Measurements from ENCODE around the gene CNBD2. TPM values are rescaled to one million over a fixed set of nuclear protein-coding genes. Genes with fewer than 3 reads are reported as not detected.

CNBD2 gene
- total RNA-seq, result 2.0 and 3.1 TPM in 2 replicates

DNA sequence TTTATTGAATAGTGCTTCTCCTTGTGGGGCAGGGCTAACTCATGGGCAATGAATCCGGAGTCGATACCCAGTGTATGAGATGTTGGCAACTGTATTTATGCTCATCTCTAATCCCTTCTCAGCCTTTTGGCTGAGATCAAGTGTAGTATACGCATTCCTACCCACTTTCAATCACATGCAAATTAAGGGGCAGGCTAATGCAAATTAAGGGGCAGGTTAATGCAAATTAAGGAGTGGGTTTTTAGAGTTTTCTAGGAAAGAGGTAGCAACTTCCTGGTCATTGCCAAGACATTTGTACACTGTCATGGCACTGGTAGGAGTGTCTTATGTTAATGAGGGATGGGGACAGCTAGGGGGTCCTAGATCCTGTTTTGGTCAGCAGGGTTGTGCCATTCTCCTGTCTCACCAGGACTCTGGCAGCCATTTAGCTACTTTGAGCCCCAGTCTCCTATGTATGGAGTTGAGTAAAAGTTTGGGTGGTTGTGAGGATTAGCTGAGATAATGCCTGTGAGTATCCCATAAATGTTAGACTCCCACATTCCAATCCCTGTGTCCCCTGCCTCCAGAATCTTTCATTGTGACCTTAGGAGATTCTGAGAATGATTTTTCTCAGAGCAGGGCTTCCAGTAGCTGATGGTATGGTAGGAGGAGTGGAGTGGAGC is at the start of gene CNBD2:
Gene CNBD2 (plus strand): TSS at position 612 of the 662 bp plus-strand sequence. CDS start 173 bp downstream, outside the sequence.

DNA sequence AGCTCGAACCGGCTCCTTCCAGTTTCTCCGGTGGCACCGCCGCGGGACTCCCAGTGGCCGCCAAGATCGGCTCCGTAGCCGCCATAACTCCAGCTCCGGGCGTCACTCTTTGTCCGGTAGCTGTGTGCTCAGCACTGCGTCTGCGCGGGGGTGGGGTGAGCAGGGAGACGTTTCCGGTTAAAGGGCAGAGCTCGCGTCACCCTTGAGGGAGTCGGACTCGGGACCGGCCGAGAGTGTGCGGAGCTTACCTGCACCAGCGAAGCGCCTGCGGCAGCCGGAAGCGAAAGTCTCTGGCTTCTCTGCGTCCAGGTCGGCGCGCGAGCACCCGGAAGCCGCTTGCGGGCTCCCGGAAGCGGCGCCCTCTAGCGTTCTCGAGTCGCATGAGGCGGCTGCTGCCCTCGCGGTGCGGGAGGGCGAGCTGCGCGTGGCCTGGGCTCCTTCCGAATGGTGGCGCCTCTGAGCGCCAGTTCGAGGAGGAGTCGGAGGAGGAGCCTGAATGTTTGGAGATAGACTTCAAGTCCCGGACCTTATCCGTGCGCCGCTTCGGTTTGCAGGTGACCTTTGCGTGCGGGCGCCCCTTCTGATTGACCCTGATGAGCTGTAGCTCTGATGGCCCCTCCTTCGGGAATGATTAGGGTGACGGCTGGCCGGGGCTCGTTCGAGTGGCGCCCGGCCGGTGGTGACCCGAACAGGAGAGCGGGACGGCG is 14.0 kb upstream of the CNBD2 start, which contains the start of gene SCAND1:
Gene SCAND1 (minus strand): TSS at position 303 of the 707 bp plus-strand sequence. CDS start 218 bp downstream, at position 85.

Other genes with a start within 250 kb of the CNBD2 start
- gene RBM39, start 226.3 kb upstream of the CNBD2 start, total RNA-seq, result 289 and 347 TPM in 2 replicates
- gene PHF20, start 196.6 kb upstream of the CNBD2 start, total RNA-seq, result 23.7 and 28.2 TPM in 2 replicates
- gene SCAND1, start 14.1 kb upstream of the CNBD2 start, total RNA-seq, result 52.3 and 65.8 TPM in 2 replicates
- gene EPB41L1, start 186.2 kb downstream of the CNBD2 start, total RNA-seq, result 4.2 and 17.8 TPM in 2 replicates